ENCODE measurements around the gene CIRBP. TPM values are rescaled to one million over a fixed set of nuclear protein-coding genes. Genes with fewer than 3 reads are reported as not detected.
A peak's percentile ranks its signal among the peaks of the same experiment; 100 is the strongest.

The CIRBP gene
- total and polyA plus RNA-seq, 2 donors (not counting 1 experiment from before 2014, with no cell fraction given), result 643 to 1,164 TPM

DNA sequence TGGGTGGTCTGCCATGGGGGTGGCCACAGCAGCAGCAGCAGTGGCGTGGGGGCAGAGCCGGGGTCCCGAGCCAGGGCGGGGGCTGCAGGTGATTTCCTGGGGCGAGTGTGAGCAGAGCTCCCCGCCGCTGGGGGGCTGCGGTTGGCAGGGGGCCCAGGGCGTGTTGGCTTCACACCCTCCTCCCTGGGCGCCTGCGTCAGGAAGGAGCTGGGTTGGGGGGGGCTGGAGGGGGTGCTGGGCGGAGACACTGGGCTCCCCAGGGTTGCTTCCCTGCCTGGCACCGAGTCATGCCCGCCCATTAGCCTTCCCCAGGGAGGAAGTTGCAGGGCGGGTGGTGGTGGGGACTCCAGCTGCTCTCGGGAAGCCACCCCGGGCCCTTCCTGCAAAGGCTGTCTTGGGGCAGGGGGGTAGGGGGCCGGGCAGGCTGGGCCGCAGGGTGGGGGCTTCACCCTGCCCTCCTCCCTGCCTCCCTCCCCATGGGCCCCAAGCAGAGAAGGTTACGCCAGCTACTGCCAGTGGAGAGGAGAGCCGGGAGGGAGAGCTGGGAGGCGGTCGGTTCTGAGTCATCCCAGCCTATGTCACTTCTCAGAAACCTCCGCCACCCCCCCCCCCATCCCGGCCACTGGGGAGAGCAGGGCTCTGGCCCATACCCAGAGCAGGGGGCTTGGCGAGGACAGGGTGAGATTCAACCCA lies 16.2 kb upstream of the CIRBP start:
- DNase-seq, result peak; percentile 91
- Histone ChIP-seq H3K79me2 (ENCODE audit: control insufficient read depth, insufficient read depth, low read length) (peaks cover 70% of the 10 kb centered on the region), H2AFZ (ENCODE audit: insufficient read depth, low read depth, low read length, poor library complexity, severe bottlenecking) (no peak overlapping the region), H3K27ac (ENCODE audit: low read length in 2 of 2) (peak overlapping the region; percentile 89 to 94), H3K36me3 (replicated peaks in 1 of 2; ENCODE audit: control extremely low read depth in 1 of 2, control insufficient read depth in 1 of 2, extremely low read depth in 1 of 2, insufficient read depth in 2 of 2, low read length in 1 of 2) (peaks cover 0 to 47% of the 10 kb centered on the region in 2 experiments), H3K9me3 (ENCODE audit: control extremely low read depth in 1 of 3, control insufficient read depth in 2 of 3, insufficient read depth in 1 of 3, low read length in 2 of 3) (no peaks in the 10 kb centered on the region), H4K20me1 (ENCODE audit: control insufficient read depth, insufficient read depth, low read length, poor library complexity, severe bottlenecking) (peaks cover 64% of the 10 kb centered on the region), H3K4me3 (ENCODE audit: control extremely low read depth in 1 of 5, extremely low read depth in 1 of 5, insufficient read depth in 1 of 5, low read depth in 2 of 5, low read length in 4 of 5) (peak overlapping the region in 4 of 5 experiments; percentile 72 to 92 (median 88)), H3K9ac (ENCODE audit: low read length) (peak overlapping the region; percentile 86), H3K27me3 (replicated peaks in 1 of 4; ENCODE audit: control extremely low read depth in 1 of 4, control insufficient read depth in 3 of 4, insufficient read depth in 4 of 4, low read length in 3 of 4) (no peaks in the 10 kb centered on the region), H3K4me2 (replicated peaks; ENCODE audit: low read depth, low read length, poor library complexity, severe bottlenecking) (peak overlapping the region; percentile 98), H3K4me1 (ENCODE audit: control insufficient read depth in 2 of 2, insufficient read depth in 2 of 2, low read length in 2 of 2) (peaks cover 39 to 67% of the 10 kb centered on the region in 2 donors)
- ChIA-PET CTCF (interaction anchor here (0.7 to 5.8 kb wide), 5 partner anchors 9 to 53 kb away, joined by 3 to 113 read pairs (median 8); partner anchors contain the start of gene CIRBP), POLR2A (interaction anchor here (0.6 to 10.7 kb wide), 12 partner anchors 9 to 804 kb away, joined by 3 to 305 read pairs (median 4); partner anchors contain the start of genes CIRBP, FAM174C and TCF3)
- Mint-ChIP-seq H3K9me3 (ENCODE audit: insufficient read depth) (no peaks in the 10 kb centered on the region), H3K27me3 (no peaks in the 10 kb centered on the region), H3K27ac (peak overlapping the region; percentile 92), H3K4me1 (peaks cover 44% of the 10 kb centered on the region), H3K4me3 (peak overlapping the region; percentile 79)
- intact Hi-C loops (cut with micrococcal nuclease), result no loop called here
- TF ChIP-seq, protein P1, sequence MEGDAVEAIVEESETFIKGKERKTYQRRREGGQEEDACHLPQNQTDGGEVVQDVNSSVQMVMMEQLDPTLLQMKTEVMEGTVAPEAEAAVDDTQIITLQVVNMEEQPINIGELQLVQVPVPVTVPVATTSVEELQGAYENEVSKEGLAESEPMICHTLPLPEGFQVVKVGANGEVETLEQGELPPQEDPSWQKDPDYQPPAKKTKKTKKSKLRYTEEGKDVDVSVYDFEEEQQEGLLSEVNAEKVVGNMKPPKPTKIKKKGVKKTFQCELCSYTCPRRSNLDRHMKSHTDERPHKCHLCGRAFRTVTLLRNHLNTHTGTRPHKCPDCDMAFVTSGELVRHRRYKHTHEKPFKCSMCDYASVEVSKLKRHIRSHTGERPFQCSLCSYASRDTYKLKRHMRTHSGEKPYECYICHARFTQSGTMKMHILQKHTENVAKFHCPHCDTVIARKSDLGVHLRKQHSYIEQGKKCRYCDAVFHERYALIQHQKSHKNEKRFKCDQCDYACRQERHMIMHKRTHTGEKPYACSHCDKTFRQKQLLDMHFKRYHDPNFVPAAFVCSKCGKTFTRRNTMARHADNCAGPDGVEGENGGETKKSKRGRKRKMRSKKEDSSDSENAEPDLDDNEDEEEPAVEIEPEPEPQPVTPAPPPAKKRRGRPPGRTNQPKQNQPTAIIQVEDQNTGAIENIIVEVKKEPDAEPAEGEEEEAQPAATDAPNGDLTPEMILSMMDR (IDR thresholded peaks at IDR 0.05), result no peak
- no peak for TF ChIP-seq EZH2 (IDR thresholded peaks at IDR 0.05; ENCODE audit: borderline replicate concordance, insufficient read depth, low read depth, low read length, poor library complexity, severe bottlenecking)
- peak; percentile 44 for ATAC-seq (ENCODE audit: low read depth)
- 0% methylated on average over 9 of the region's 26 CpGs for WGBS (ENCODE audit: insufficient coverage)
